Thyroid gland (tissue), 4 donors: ENCODE measurements around the gene GRIN2C. TPM values are rescaled to one million over a fixed set of nuclear protein-coding genes. Genes with fewer than 3 reads are reported as not detected.

ENCODE experiments used
- DNase-seq, 2 donors: peaks; one replicate each; pipeline ENCODE4 v3.0.0-alpha.2; 2019
- H3K27ac ChIP-seq, 3 donors: fragments of 200-600 bp; sonication (generic); 1 replicate in 2 of 3; 2 replicates in 1 of 3; pipeline ENCODE4 v1.5.1; 2016 to 2019; ENCODE audit warnings: mild to moderate bottlenecking in 1 of 3, moderate library complexity in 1 of 3
- H3K27me3 ChIP-seq: fragments of 200-600 bp; sonication (generic); one replicate; pipeline ENCODE4 v1.5.1; 2019
- H3K36me3 ChIP-seq, 2 donors: fragments of 200-600 bp; sonication (generic); one replicate each; pipeline ENCODE4 v1.5.1; 2016 to 2019
- H3K4me1 ChIP-seq, 2 donors: fragments of 200-600 bp; sonication (generic); one replicate each; pipeline ENCODE4 v1.5.1; 2017 to 2019
- H3K4me3 ChIP-seq, 3 donors: fragments of 200-600 bp; sonication (generic); replicated peaks in 1 of 3; 1 replicate in 2 of 3; 2 replicates in 1 of 3; pipeline ENCODE4 v1.5.1; 2016; ENCODE audit warnings: mild to moderate bottlenecking in 1 of 3
- H3K9me3 ChIP-seq: fragments of 200-600 bp; sonication (generic); one replicate; pipeline ENCODE4 v1.5.1; 2017
- CTCF ChIP-seq, 6 experiments: fragments of 200-600 bp in 3 of 6; fragments of 450-650 bp in 3 of 6; sonication (generic) in 3 of 6; IDR thresholded peaks; one replicate each; pipeline ENCODE4 v1.5.1; 2016 to 2019; ENCODE audit warnings: antibody characterized with exemption in 6 of 6, mild to moderate bottlenecking in 2 of 6, inconsistent platforms in 1 of 6, moderate library complexity in 1 of 6
- POLR2A ChIP-seq, 2 donors: fragments of 450-650 bp; IDR thresholded peaks; one replicate each; pipeline ENCODE4 v1.6.1; 2017; ENCODE audit warnings: antibody characterized with exemption in 2 of 2, mild to moderate bottlenecking in 2 of 2, moderate library complexity in 1 of 2
- WGBS, 2 donors: methylation state at CpG; one replicate each; pipeline ENCODE4 v1.1.5; 2017; 5-methylcytosine and 5-hydroxymethylcytosine counted together
- intact Hi-C: fragments of 100-400 bp; cut with DNase I; formaldehyde crosslinking; loops from one replicate; pipeline ENCODE4 v1.15.1; 2023
- total RNA-seq, 4 donors: library from RNA; depleted of rRNA; stranded (reverse); fragments of >200 nt; gene quantifications; one replicate each; pipeline ENCODE4 v1.2.3, GENCODE V29; 2016

Gene GRIN2C
- total RNA-seq, 4 donors from 2014 or later: 63.4 to 120 (median 94.0) TPM

GRCh38 chr17:74866198-74866835, 6.6 kb upstream of the GRIN2C start:
- 82 to 93% methylated on average over 17 to 19 of the region's 19 CpGs for WGBS, 2 donors
- TF ChIP-seq CTCF (IDR thresholded peaks at IDR 0.05): no peak
- no peak for TF ChIP-seq POLR2A (IDR thresholded peaks at IDR 0.05)
- Histone ChIP-seq H3K4me3 (no peak overlapping the region), H3K27me3 (no peaks in the 10 kb centered on the region), H3K4me1 (peaks cover 5 to 14% of the 10 kb centered on the region in 2 donors), H3K9me3 (no peaks in the 10 kb centered on the region), H3K27ac (no peak overlapping the region), H3K36me3 (no peaks in the 10 kb centered on the region)
- no peak for DNase-seq
- intact Hi-C loops: no loop called here

GRCh38 chr17:74865504-74866197, 6.0 kb upstream of the GRIN2C start:
- Histone ChIP-seq H3K4me3 (no peak overlapping the region), H3K36me3 (no peaks in the 10 kb centered on the region), H3K27ac (no peak overlapping the region), H3K4me1 (peaks cover 10 to 18% of the 10 kb centered on the region in 2 donors), H3K27me3 (no peaks in the 10 kb centered on the region), H3K9me3 (no peaks in the 10 kb centered on the region)
- no peak for TF ChIP-seq POLR2A (IDR thresholded peaks at IDR 0.05)
- TF ChIP-seq CTCF (IDR thresholded peaks at IDR 0.05): no peak
- DNase-seq: no peak
- WGBS, 2 donors: 91 to 92% methylated on average over 15 to 19 of the region's 19 CpGs
- intact Hi-C loops: loop anchor here (2.0 kb wide), 1 partner anchor 73 kb away; no protein-coding TSS in a partner anchor

- intact Hi-C loops: loop anchor here (2.0 kb wide), 1 partner anchor 72 kb away; no protein-coding TSS in a partner anchor
- no peaks in the 10 kb centered on the region for H3K36me3 ChIP-seq
- no peak overlapping the region for H3K27ac ChIP-seq
- peaks cover 3% of the 10 kb centered on the region for H3K27me3 ChIP-seq
- DNase-seq: peak; percentile 76 to 77
- TF ChIP-seq CTCF (IDR thresholded peaks at IDR 0.05) (peak; percentile 85 to 98 (median 95)), POLR2A (IDR thresholded peaks at IDR 0.05) (no peak)
- no peaks in the 10 kb centered on the region for H3K9me3 ChIP-seq
- H3K4me3 ChIP-seq: no peak overlapping the region
- peaks cover 16 to 23% of the 10 kb centered on the region in 2 donors for H3K4me1 ChIP-seq
- WGBS, 2 donors: 28 to 44% methylated on average over 6 to 11 of the region's 11 CpGs
Observed at GRCh38 chr17:74864866-74865395, 5.2 kb upstream of the GRIN2C start.

GRCh38 chr17:74864297-74864865, 4.7 kb upstream of the GRIN2C start:
- intact Hi-C loops: loop anchor here (2.0 kb wide), 1 partner anchor 72 kb away; no protein-coding TSS in a partner anchor
- H3K36me3 ChIP-seq: no peaks in the 10 kb centered on the region
- H3K9me3 ChIP-seq: no peaks in the 10 kb centered on the region
- H3K4me1 ChIP-seq: peaks cover 17 to 23% of the 10 kb centered on the region in 2 donors
- no peak overlapping the region for H3K27ac ChIP-seq
- no peak overlapping the region for H3K4me3 ChIP-seq
- TF ChIP-seq POLR2A (IDR thresholded peaks at IDR 0.05) (no peak), CTCF (IDR thresholded peaks at IDR 0.05) (no peak)
- 86 to 95% methylated on average over 6 to 10 of the region's 15 CpGs for WGBS, 2 donors
- DNase-seq: no peak
- peaks cover 3% of the 10 kb centered on the region for H3K27me3 ChIP-seq
